SK-N-SH (cell line): ENCODE data around the gene PLIN5.

Experiments
- EP300 ChIP-seq, 2 experiments: IDR thresholded peaks; 2 replicates each; pipeline versions ENCODE4 v1.4.0 to v1.6.1; 2012; ENCODE audit warnings: borderline replicate concordance in 1 of 2, low read depth in 1 of 2, low read length in 1 of 2
- EZH2phosphoT487 ChIP-seq: fragments of 200-600 bp; sonication (generic); IDR thresholded peaks from 2 replicates; pipeline ENCODE4 v1.6.1; 2017; ENCODE audit warnings: low read depth, mixed run types, mild to moderate bottlenecking, antibody characterized with exemption, moderate library complexity, borderline replicate concordance
- FOXM1 ChIP-seq: IDR thresholded peaks from 2 replicates; pipeline ENCODE4 v1.4.0; 2012; ENCODE audit warnings: low read depth, mild to moderate bottlenecking
- PBX3 ChIP-seq: IDR thresholded peaks from 2 replicates; pipeline ENCODE4; 2012
- POLR2AphosphoS5 ChIP-seq: IDR thresholded peaks from 2 replicates; pipeline ENCODE4 v1.6.1; 2012; ENCODE audit warnings: low read depth, low read length
- RCOR1 ChIP-seq: fragments of 150-350 bp; IDR thresholded peaks from 2 replicates; pipeline ENCODE4 v1.6.1; 2017; ENCODE audit warnings: antibody characterized with exemption, low read length
- TCF12 ChIP-seq: IDR thresholded peaks from 2 replicates; pipeline ENCODE4 v1.4.0; 2012
- YY1 ChIP-seq: IDR thresholded peaks from 2 replicates; pipeline ENCODE4 v1.4.0; 2012; ENCODE audit warnings: low read depth, mild to moderate bottlenecking
- TF ChIP-seq, protein P1 (sequence below): fragments of 200-600 bp; sonication (generic); IDR thresholded peaks from 2 replicates; pipeline ENCODE4 v1.6.1; 2017; ENCODE audit warnings: antibody characterized with exemption, mild to moderate bottlenecking, moderate library complexity
- TF ChIP-seq, protein P2 (sequence below): IDR thresholded peaks from 2 replicates; pipeline ENCODE4 v1.4.0; 2012; ENCODE audit warnings: low read depth, borderline replicate concordance

GRCh38 chr19:4536798-4537197 lies 1.8 kb upstream of the PLIN5 start:
- TF ChIP-seq, protein P1, sequence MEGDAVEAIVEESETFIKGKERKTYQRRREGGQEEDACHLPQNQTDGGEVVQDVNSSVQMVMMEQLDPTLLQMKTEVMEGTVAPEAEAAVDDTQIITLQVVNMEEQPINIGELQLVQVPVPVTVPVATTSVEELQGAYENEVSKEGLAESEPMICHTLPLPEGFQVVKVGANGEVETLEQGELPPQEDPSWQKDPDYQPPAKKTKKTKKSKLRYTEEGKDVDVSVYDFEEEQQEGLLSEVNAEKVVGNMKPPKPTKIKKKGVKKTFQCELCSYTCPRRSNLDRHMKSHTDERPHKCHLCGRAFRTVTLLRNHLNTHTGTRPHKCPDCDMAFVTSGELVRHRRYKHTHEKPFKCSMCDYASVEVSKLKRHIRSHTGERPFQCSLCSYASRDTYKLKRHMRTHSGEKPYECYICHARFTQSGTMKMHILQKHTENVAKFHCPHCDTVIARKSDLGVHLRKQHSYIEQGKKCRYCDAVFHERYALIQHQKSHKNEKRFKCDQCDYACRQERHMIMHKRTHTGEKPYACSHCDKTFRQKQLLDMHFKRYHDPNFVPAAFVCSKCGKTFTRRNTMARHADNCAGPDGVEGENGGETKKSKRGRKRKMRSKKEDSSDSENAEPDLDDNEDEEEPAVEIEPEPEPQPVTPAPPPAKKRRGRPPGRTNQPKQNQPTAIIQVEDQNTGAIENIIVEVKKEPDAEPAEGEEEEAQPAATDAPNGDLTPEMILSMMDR: no peak
- TF ChIP-seq TCF12: peak; percentile 60
- no peak for TF ChIP-seq POLR2AphosphoS5
- no peak for TF ChIP-seq RCOR1
- TF ChIP-seq FOXM1: no peak
- TF ChIP-seq PBX3: no peak
- TF ChIP-seq, protein P2, sequence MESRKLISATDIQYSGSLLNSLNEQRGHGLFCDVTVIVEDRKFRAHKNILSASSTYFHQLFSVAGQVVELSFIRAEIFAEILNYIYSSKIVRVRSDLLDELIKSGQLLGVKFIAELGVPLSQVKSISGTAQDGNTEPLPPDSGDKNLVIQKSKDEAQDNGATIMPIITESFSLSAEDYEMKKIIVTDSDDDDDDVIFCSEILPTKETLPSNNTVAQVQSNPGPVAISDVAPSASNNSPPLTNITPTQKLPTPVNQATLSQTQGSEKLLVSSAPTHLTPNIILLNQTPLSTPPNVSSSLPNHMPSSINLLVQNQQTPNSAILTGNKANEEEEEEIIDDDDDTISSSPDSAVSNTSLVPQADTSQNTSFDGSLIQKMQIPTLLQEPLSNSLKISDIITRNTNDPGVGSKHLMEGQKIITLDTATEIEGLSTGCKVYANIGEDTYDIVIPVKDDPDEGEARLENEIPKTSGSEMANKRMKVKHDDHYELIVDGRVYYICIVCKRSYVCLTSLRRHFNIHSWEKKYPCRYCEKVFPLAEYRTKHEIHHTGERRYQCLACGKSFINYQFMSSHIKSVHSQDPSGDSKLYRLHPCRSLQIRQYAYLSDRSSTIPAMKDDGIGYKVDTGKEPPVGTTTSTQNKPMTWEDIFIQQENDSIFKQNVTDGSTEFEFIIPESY: no peak
- TF ChIP-seq EZH2phosphoT487: no peak
- no peak for TF ChIP-seq EP300 (IDR thresholded peaks at IDR 0.05; ENCODE audit: borderline replicate concordance in 1 of 2, low read depth in 1 of 2, low read length in 1 of 2)
- no peak for TF ChIP-seq YY1
